GM21619 (cell line): ENCODE results near the gene ICAM5.
A peak's percentile ranks its signal among the peaks of the same experiment; 100 is the strongest.

ENCODE experiments used
- ATAC-seq: cut with Tn5 transposase; IDR thresholded peaks from one replicate; pipeline ENCODE4 v1.9.1; 2021; ENCODE audit not compliant: unreplicated experiment

Gene ICAM5

GRCh38 chr19:10317045-10317856, 27.5 kb downstream of the ICAM5 start:
- ATAC-seq = no peak

- ATAC-seq = no peak
Observed at GRCh38 chr19:10317857-10318462, 28.2 kb downstream of the ICAM5 start.

GRCh38 chr19:10318807-10319682, 29.3 kb downstream of the ICAM5 start:
- no peak for ATAC-seq

GRCh38 chr19:10320602-10321416, 31.1 kb downstream of the ICAM5 start:
- ATAC-seq = no peak

GRCh38 chr19:10321417-10321797, 31.7 kb downstream of the ICAM5 start:
- ATAC-seq = no peak

GRCh38 chr19:10321874-10322835, 32.4 kb downstream of the ICAM5 start:
- no peak for ATAC-seq

- no peak for ATAC-seq
Observed at GRCh38 chr19:10325732-10326131, 36.0 kb downstream of the ICAM5 start.

- no peak for ATAC-seq
Observed at GRCh38 chr19:10327793-10328192, 38.0 kb downstream of the ICAM5 start.

- no peak for ATAC-seq
Observed at GRCh38 chr19:10328558-10329429, 39.0 kb downstream of the ICAM5 start.

GRCh38 chr19:10329555-10329954, 39.8 kb downstream of the ICAM5 start:
- no peak for ATAC-seq

- ATAC-seq = no peak
Observed at GRCh38 chr19:10332158-10332964, 42.6 kb downstream of the ICAM5 start.

- peak; percentile 76 for ATAC-seq
Observed at GRCh38 chr19:10332965-10333757, 43.4 kb downstream of the ICAM5 start, which contains the start of gene RAVER1. Gene RAVER1 (minus strand): TSS chr19:10333529. CDS start chr19:10333507, 22 bp downstream.

GRCh38 chr19:10333758-10334587, 44.2 kb downstream of the ICAM5 start:
- ATAC-seq = no peak

- no peak for ATAC-seq
Observed at GRCh38 chr19:10334588-10335351, 45.0 kb downstream of the ICAM5 start.

- ATAC-seq = no peak
Observed at GRCh38 chr19:10335352-10335985, 45.7 kb downstream of the ICAM5 start.
